Amygdala (tissue), 56 donors: ENCODE measurements around the gene PPP1CC.
"Not testable (repeated sequence)": the region's sequence is repeated elsewhere in the genome, so short reads cannot be mapped to it uniquely, and the experiment has no call there.

Source experiments
- DNase-seq, 56 donors: peaks; one replicate each; lab custom pipeline; 2025; lab: John Stamatoyannopoulos, UW

PPP1CC gene

GRCh38 chr12:110756611-110757010 is 13.9 kb upstream of the PPP1CC start:
- no peak for DNase-seq

- DNase-seq, result no peak
Measured at GRCh38 chr12:110754101-110754793, 11.6 kb upstream of the PPP1CC start.

- DNase-seq, result no peak
Measured at GRCh38 chr12:110750784-110751461, 8.2 kb upstream of the PPP1CC start.

GRCh38 chr12:110746550-110746949 is 3.9 kb upstream of the PPP1CC start:
- no peak for DNase-seq

GRCh38 chr12:110745542-110746284 is 3.0 kb upstream of the PPP1CC start:
- DNase-seq, result no peak

- peak in 3 of 56 donors; percentile 10 to 34 (median 32) for DNase-seq
Measured at GRCh38 chr12:110744601-110745264, 2.0 kb upstream of the PPP1CC start.

GRCh38 chr12:110744151-110744571 is 1.5 kb upstream of the PPP1CC start:
- DNase-seq, result peak in 53 of 56 donors; percentile 9 to 89 (median 62)

GRCh38 chr12:110743571-110744093 is 941 bp upstream of the PPP1CC start:
- DNase-seq, result peak in 25 of 56 donors; percentile 15 to 76 (median 43)

GRCh38 chr12:110742096-110742717 is 484 bp downstream of the PPP1CC start:
- DNase-seq, result peak in 14 of 56 donors; percentile 21 to 70 (median 52)

- DNase-seq, result peak in 3 of 56 donors; percentile 9 to 28 (median 14)
Measured at GRCh38 chr12:110741341-110742095, 1.2 kb downstream of the PPP1CC start.

- no peak for DNase-seq
Measured at GRCh38 chr12:110739894-110740293, 2.8 kb downstream of the PPP1CC start.

- no peak for DNase-seq
Measured at GRCh38 chr12:110739488-110739887, 3.2 kb downstream of the PPP1CC start.

GRCh38 chr12:110737532-110737931 is 5.2 kb downstream of the PPP1CC start:
- DNase-seq, result no peak

GRCh38 chr12:110737016-110737415 is 5.7 kb downstream of the PPP1CC start:
- DNase-seq, result not testable (repeated sequence)

- no peak for DNase-seq
Measured at GRCh38 chr12:110733900-110734299, 8.8 kb downstream of the PPP1CC start.

GRCh38 chr12:110733089-110733715 is 9.5 kb downstream of the PPP1CC start:
- peak in 2 of 56 donors; percentile 13 to 18 for DNase-seq

- no peak for DNase-seq
Measured at GRCh38 chr12:110732572-110732971, 10.1 kb downstream of the PPP1CC start.

- no peak for DNase-seq
Measured at GRCh38 chr12:110731479-110731878, 11.2 kb downstream of the PPP1CC start.

- no peak for DNase-seq
Measured at GRCh38 chr12:110728628-110729027, 14.1 kb downstream of the PPP1CC start.
